T-helper 1 cell treated with Interleukin-12 subunit alpha and Interleukin-12 subunit beta and Interleukin-4 antibody, amounts not matched to agents 30 μg/mL and 1 μg/mL, for 36 hours (primary cell): Measurements from ENCODE around the gene TMEM178B.
"Not testable (repeated sequence)": the region's sequence is repeated elsewhere in the genome, so short reads cannot be mapped to it uniquely, and the experiment has no call there.

Experiments
- H3K27ac Mint-ChIP-seq: one replicate; pipeline ENCODE4 v1.8.0; 2021; ENCODE audit warnings: mild to moderate bottlenecking, mixed read lengths
- H3K27me3 Mint-ChIP-seq: one replicate; pipeline ENCODE4 v1.8.0; 2021; ENCODE audit warnings: low read depth, mixed read lengths
- H3K36me3 Mint-ChIP-seq: one replicate; pipeline ENCODE4 v1.8.0; 2021; ENCODE audit warnings: low read depth, mixed read lengths
- H3K4me1 Mint-ChIP-seq: one replicate; pipeline ENCODE4 v1.8.0; 2021; ENCODE audit warnings: low read depth, mixed read lengths
- H3K4me3 Mint-ChIP-seq: one replicate; pipeline ENCODE4 v1.8.0; 2021; ENCODE audit warnings: mild to moderate bottlenecking, moderate library complexity, mixed read lengths
- H3K9me3 Mint-ChIP-seq: one replicate; pipeline ENCODE4 v1.8.0; 2021; ENCODE audit warnings: mixed read lengths

Gene TMEM178B

DNA sequence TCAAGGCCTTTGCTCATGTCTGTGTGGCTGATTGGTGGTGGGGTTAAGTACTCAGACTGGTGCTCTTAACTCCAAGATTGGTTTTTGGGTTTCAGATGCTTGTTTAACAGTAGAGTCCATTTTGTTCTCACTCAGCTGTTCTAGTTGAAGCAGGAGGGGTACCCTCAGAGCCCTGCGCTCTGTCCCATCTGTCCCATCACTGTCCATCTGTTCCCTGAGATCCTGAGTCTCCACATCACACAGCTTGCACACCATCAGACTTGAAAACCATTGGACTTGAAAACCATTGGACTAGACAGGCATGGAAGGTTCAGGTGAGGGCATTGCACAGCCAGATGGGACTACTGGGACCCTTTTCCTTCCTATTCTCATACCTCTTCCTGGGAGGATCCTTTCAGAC, 39.3 kb downstream of the TMEM178B start:
- no peaks in the 10 kb centered on the region for H3K4me1 Mint-ChIP-seq

DNA sequence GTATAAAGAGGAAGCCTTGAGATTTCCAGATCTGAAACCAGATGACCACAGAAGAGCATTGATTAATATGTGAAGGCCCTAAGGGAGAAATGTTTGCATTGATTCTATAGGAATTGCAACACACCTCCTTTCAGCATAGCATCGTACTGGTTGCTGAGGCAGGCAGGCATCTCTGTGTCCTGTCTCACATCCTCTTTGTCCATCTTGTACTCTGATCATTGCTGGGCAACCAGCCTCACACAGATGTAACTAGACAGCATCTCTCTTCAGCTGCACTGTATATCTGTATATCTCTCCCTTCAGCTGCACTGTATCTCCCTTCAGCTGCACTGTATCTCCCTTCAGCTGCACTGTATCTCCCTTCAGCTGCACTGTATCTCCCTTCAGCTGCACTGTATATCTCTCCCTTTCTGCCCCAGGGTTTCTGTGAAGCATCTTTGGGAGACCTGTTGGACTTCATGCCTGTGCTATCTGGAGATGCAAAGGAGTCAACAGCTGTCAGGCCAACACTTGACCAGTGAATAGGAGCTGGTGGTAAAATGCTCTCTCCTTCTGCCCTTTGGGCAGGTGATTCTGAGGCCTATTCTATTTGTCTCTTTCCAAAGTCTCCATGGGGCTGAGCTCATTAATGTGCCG, 40.3 kb downstream of the TMEM178B start:
- Mint-ChIP-seq H3K27me3 (peaks cover 6% of the 10 kb centered on the region), H3K4me1 (no peaks in the 10 kb centered on the region), H3K27ac (no peak overlapping the region), H3K36me3 (no peaks in the 10 kb centered on the region), H3K9me3 (no peaks in the 10 kb centered on the region), H3K4me3 (no peak overlapping the region)

More for the DNA sequence above, 39.3 kb downstream of the TMEM178B start:
- H3K4me3 Mint-ChIP-seq, result no peak overlapping the region
- H3K9me3 Mint-ChIP-seq, result no peaks in the 10 kb centered on the region
- H3K27me3 Mint-ChIP-seq, result peaks cover 6% of the 10 kb centered on the region
- H3K36me3 Mint-ChIP-seq, result no peaks in the 10 kb centered on the region
- H3K27ac Mint-ChIP-seq, result no peak overlapping the region

DNA sequence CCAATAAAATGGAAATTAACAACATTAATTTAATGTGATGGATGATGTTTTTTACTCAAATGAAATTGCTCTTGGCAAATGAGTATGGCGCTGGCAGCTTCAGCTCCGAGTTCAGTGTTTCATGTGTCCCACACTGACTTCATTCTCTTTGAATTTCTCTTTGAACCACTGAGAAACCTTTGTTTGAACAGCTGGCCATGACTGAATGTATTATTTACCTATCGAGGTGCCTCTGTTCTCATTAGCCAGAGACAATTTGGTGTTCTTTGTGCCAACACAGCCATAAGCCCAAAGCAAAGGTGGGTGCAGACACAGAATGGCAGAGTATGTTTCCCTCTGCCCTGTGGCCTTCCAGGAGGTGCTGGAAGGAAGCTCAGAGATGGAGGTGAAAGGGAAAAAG, 42.1 kb downstream of the TMEM178B start:
- Mint-ChIP-seq H3K4me1 (no peaks in the 10 kb centered on the region), H3K27me3 (peaks cover 6% of the 10 kb centered on the region), H3K4me3 (no peak overlapping the region), H3K36me3 (no peaks in the 10 kb centered on the region), H3K27ac (no peak overlapping the region), H3K9me3 (no peaks in the 10 kb centered on the region)

DNA sequence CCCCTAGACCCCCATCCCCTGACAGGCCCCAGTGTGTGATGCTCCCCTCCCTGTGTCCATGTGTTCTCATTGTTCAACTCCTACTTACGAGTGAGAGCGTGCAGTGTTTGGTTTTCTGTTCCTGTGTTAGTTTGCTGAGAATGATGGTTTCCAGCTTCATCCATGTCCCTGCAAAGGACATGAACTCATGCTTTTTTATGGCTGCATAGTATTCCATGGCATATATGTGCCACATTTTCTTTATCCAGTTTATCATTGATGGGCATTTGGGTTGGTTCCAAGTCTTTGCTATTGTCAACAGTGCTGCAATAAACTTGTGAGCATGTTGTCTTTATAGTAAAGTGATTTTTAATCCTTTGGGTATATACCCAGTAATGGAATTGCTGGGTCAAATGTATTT, 42.8 kb downstream of the TMEM178B start:
- H3K4me1 Mint-ChIP-seq, H3K9me3 Mint-ChIP-seq, H3K27me3 Mint-ChIP-seq, H3K36me3 Mint-ChIP-seq, H3K4me3 Mint-ChIP-seq, H3K27ac Mint-ChIP-seq: not testable (repeated sequence)

DNA sequence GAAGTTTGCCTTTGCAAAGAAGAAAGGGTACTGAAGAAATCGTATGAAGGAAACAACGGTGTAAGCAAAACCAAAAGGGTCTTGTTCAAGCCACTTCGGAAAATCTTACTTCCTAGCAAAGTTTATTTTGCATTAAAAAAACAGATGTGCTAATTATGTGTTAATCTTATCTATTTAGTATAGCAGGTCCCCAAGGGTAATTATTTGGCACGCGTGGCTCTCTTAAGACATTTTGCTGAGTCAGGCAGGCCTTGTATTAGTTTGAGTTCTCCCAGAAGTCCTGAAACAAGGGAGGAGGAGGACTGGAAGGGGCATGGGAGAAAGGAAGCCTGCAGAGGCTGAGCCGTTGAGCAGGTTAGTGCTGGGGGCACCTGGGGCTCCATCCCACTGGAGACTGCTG, 44.9 kb downstream of the TMEM178B start:
- Mint-ChIP-seq H3K36me3 (no peaks in the 10 kb centered on the region), H3K4me1 (no peaks in the 10 kb centered on the region), H3K27me3 (peaks cover 12% of the 10 kb centered on the region), H3K4me3 (no peak overlapping the region), H3K9me3 (no peaks in the 10 kb centered on the region), H3K27ac (no peak overlapping the region)

DNA sequence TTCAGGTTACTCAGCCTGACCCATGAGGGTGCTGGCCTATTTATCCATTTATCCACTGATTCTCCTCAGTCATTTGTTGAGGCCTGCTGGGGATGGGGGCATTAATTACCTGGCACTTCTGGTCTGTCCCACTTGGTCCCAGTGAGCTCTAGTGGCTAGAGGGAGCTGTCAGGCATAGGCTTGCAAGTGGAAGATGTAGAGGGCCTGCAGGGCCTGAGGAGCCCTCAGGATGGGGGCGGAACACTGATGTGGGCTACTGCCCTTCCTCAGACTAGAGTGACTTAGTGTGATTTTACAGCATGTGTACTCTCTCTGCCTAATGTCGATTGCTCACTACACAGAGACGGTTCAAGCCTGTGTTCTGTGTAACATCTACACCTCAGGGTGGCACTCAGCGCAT, 45.3 kb downstream of the TMEM178B start:
- Mint-ChIP-seq H3K36me3 (no peaks in the 10 kb centered on the region), H3K27me3 (peaks cover 12% of the 10 kb centered on the region), H3K9me3 (no peaks in the 10 kb centered on the region), H3K4me3 (no peak overlapping the region), H3K4me1 (no peaks in the 10 kb centered on the region), H3K27ac (no peak overlapping the region)

DNA sequence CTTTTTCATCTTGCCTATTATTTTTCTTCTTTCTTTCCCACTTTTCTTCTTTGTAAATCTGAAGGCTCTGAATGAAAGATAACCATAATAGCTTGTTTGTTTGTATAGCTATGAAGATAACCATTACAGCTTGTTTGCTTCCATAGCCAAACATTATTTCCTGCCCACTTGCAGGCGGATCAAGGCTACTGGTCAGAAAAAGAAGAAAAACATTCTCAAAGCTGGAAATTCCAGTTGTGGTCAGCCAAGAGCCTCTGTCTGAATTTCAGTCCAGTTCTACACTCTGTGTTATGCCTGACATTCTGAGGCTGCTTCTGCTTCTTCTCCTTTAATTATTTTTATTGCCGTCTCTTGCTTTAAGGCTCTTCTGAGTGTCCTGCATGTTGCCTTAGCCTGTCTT, 48.9 kb downstream of the TMEM178B start:
- no peaks in the 10 kb centered on the region for H3K9me3 Mint-ChIP-seq
- peaks cover 9% of the 10 kb centered on the region for H3K27me3 Mint-ChIP-seq
- no peaks in the 10 kb centered on the region for H3K36me3 Mint-ChIP-seq
- H3K4me3 Mint-ChIP-seq, result no peak overlapping the region
- no peaks in the 10 kb centered on the region for H3K4me1 Mint-ChIP-seq
- H3K27ac Mint-ChIP-seq, result no peak overlapping the region

DNA sequence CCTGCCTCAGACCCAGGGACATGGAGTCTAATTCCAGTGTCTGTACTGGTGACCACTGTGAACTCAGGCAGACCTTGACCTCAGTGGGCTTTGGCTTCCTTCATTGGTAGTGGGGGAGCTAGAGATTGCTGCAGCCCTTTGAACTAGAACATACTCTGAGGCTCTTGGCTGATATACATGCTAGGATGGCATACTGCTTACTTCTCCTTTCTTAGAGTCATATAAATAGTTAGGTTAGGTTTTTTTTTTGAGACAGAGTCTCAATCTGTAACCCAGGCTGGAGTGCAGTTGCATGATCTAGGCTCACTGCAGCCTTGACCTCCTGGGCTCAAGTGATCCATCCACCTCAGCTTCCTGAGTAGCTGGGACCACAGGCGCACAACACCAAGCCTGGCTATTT, 49.7 kb downstream of the TMEM178B start:
- no peak overlapping the region for H3K4me3 Mint-ChIP-seq
- no peaks in the 10 kb centered on the region for H3K9me3 Mint-ChIP-seq
- H3K36me3 Mint-ChIP-seq, result no peaks in the 10 kb centered on the region
- no peak overlapping the region for H3K27ac Mint-ChIP-seq
- H3K27me3 Mint-ChIP-seq, result peaks cover 9% of the 10 kb centered on the region
- no peaks in the 10 kb centered on the region for H3K4me1 Mint-ChIP-seq

DNA sequence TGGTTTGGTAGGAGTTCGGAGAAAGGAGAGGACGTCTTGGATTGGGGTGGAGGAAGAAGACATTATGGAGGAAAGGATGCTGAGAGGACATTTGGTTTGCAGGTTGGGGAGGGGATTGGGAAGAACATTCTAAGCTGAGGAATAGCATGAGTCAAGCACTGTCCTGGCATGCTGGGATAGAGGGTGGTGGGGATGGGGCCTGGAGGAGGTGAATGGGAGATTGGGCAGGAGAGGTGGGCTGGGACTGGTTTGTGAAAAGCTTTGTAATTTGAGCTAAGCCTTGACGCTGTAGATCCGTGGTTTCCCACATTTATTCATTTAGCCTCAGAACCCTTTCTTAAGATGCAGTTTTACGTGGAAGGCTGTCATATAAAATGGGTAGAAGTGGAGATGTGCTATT, 52.2 kb downstream of the TMEM178B start:
- Mint-ChIP-seq H3K27me3 (peaks cover 13% of the 10 kb centered on the region), H3K27ac (no peak overlapping the region)

DNA sequence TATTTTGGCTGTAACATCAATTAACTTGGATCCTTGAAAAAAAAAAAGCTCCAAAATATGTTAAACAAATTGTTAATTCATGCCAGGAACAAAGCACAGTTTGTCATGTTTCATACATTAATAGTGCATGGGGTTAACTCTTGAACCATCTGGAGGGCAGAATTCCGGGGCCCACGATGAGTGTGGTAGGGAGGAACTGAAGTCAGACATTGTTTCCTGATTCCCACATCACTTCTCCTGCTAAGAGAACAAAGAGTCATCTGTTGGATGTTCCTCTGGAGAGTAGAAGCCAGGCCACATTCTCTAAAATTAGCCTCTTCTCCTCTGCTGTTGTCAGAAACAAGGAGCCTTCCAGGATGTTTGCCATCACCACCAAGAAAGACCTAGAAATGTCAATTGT, 54.6 kb downstream of the TMEM178B start:
- Mint-ChIP-seq H3K27ac (no peak overlapping the region), H3K4me3 (no peak overlapping the region), H3K9me3 (no peaks in the 10 kb centered on the region), H3K4me1 (no peaks in the 10 kb centered on the region), H3K36me3 (no peaks in the 10 kb centered on the region), H3K27me3 (peaks cover 20% of the 10 kb centered on the region)

More for the DNA sequence above, 52.2 kb downstream of the TMEM178B start:
- no peaks in the 10 kb centered on the region for H3K9me3 Mint-ChIP-seq
- no peaks in the 10 kb centered on the region for H3K4me1 Mint-ChIP-seq
- no peaks in the 10 kb centered on the region for H3K36me3 Mint-ChIP-seq
- no peak overlapping the region for H3K4me3 Mint-ChIP-seq

DNA sequence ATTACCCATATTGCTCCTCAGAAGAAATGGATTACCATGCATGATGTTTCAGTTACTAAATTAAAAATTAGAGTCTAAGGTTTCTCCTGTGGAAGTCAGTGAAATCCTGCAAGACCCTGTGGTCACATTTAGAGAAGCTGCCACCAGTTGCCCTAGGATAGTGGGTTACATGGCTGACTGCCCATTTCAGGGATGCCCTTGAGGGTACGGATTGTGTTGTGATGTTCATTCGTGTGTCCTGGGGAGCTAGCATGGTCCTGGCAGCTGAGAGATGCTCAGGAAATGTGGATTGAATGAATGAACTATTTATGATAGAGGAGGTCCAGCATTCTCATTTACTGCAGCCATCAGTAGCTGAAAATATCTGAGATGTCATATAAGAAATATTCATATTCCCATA, 55.1 kb downstream of the TMEM178B start:
- Mint-ChIP-seq H3K36me3 (no peaks in the 10 kb centered on the region), H3K4me1 (no peaks in the 10 kb centered on the region), H3K4me3 (no peak overlapping the region), H3K27ac (no peak overlapping the region), H3K27me3 (peaks cover 24% of the 10 kb centered on the region), H3K9me3 (no peaks in the 10 kb centered on the region)

DNA sequence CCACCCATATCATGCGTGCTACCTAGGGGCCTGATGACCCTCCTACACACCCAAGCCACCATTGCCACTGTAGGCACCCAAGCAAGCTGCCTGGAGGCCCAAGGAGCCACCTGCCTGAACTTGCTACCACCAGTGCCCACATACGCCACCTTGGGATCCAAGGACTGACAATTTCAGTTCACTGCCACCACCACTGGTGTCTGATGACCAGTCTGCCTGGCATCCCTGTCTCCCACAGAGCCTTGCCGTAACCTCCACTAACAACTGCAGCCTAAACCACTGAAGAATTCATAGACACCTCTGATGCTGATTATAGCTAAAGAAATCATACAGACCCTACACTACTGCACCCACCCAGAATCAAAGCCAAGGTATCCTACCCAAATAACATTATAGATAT, 58.8 kb downstream of the TMEM178B start:
- Mint-ChIP-seq H3K27me3 (peaks cover 38% of the 10 kb centered on the region), H3K27ac (no peak overlapping the region), H3K36me3 (no peaks in the 10 kb centered on the region), H3K4me1 (no peaks in the 10 kb centered on the region), H3K9me3 (no peaks in the 10 kb centered on the region), H3K4me3 (no peak overlapping the region)

DNA sequence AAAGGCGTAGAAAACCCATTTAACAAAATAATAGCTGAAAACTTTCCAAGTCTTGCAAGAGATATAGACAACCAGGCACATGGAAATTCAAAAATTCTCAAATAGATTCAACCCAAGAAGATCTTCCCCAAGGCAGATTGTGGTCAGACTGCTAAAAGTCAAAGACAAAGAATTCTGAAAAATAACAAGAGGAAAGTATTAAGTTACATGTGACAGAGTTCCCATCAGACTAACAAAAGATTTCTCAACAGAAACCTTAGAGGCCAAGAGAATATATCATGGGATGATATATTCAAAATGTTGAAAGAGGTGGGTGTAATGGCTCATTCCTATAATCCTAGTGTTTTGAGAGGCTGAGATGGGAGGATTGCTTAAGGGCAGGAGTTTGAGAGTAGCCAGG, 59.8 kb downstream of the TMEM178B start:
- Mint-ChIP-seq H3K36me3 (no peaks in the 10 kb centered on the region), H3K9me3 (no peaks in the 10 kb centered on the region), H3K4me1 (no peaks in the 10 kb centered on the region), H3K27ac (no peak overlapping the region), H3K27me3 (peaks cover 38% of the 10 kb centered on the region), H3K4me3 (no peak overlapping the region)

DNA sequence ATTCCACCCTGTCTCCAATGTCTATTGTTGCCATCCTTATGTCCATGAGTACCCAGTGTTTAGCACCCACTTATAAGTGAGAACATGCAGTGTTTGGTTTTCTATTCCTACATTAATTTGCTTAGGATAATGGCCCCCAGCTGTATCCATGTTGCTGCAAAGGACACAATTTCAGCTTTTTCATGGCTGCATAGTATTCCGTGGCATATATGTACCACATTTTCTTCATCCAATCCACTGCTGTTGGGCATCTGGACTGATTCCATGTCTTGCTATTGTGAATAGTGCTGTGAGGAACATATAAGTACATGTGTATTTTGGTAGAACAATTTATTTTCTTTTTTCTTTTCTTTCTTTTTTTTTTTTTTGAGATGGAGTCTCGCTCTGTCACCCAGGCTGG, 68.2 kb downstream of the TMEM178B start:
- H3K27ac Mint-ChIP-seq, result no peak overlapping the region
- H3K9me3 Mint-ChIP-seq, result peaks cover 6% of the 10 kb centered on the region
- no peaks in the 10 kb centered on the region for H3K4me1 Mint-ChIP-seq
- peaks cover 4% of the 10 kb centered on the region for H3K27me3 Mint-ChIP-seq
- no peaks in the 10 kb centered on the region for H3K36me3 Mint-ChIP-seq
- no peak overlapping the region for H3K4me3 Mint-ChIP-seq

DNA sequence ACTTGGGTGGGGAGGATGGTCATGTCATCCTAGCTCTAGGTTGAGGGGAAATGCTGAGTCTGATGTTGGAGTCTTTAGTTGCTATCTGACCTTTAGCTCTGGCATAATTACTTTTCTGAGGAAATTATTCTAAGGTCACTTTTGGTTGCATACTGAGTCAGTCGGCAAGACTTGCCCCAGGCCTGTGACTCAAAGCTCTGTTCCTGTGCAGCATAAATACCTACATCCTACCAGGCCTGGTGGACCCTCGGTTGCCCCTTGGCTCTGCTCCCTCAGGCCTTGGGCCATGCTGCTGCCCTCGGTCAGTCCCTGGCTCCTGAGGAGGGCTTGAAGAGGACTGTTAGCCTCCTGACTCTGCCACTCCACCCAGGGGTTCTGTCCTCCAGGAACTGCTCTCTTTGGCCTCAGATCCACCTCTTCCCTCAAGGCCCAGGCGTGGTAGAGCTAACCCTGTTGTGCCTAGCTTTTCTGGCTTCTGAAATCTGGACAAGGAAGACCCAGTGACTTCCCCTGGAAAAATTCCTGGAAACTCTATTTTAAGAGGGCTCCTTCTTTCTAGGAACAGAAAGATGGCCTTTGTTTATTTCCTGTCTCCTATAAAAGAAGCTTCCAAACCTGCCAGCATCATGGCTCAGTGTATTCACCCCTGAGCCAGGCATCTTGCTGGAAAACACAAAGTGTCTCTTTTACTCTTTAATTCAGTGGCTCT, 71.2 kb downstream of the TMEM178B start:
- H3K27me3 Mint-ChIP-seq, result peaks cover 4% of the 10 kb centered on the region
- H3K36me3 Mint-ChIP-seq, result no peaks in the 10 kb centered on the region
- no peak overlapping the region for H3K4me3 Mint-ChIP-seq
- no peaks in the 10 kb centered on the region for H3K4me1 Mint-ChIP-seq
- H3K9me3 Mint-ChIP-seq, result peaks cover 6% of the 10 kb centered on the region
- no peak overlapping the region for H3K27ac Mint-ChIP-seq
